ENCODE data around the gene IVNS1ABP. TPM values are rescaled to one million over a fixed set of nuclear protein-coding genes. Genes with fewer than 3 reads are reported as not detected.
A peak's percentile ranks its signal among the peaks of the same experiment; 100 is the strongest.

IVNS1ABP gene
- total and polyA plus RNA-seq, 2 of the 13 experiments (the other 11 are each of a cell fraction or from before 2014, with no cell fraction given): 49.1 to 51.7 TPM

- TF ChIP-seq ZNF83 (CRISPR knock-in tag; IDR thresholded peaks at IDR 0.05; ENCODE audit: borderline replicate concordance) (no peak), AGO1 (IDR thresholded peaks at IDR 0.05; ENCODE audit: low read depth, low read length, poor library complexity, severe bottlenecking) (no peak), PLRG1 (conservative IDR thresholded peaks at IDR 0.05) (no peak), ZNF441 (CRISPR knock-in tag; IDR thresholded peaks at IDR 0.05; ENCODE audit: borderline replicate concordance) (no peak; the same call in 1 of the 2 replicates), ZBTB20 (CRISPR knock-in tag; IDR thresholded peaks at IDR 0.05; ENCODE audit: borderline replicate concordance, low read depth) (no peak), SP1 (IDR thresholded peaks at IDR 0.05) (no peak), SP1 (CRISPR knock-in tag; IDR thresholded peaks at IDR 0.05) (no peak; the same call in 1 of the 2 replicates), ZNF431 (CRISPR knock-in tag; IDR thresholded peaks at IDR 0.05; ENCODE audit: borderline replicate concordance, low read depth) (no peak), ZNF318 (CRISPR knock-in tag; IDR thresholded peaks at IDR 0.05) (no peak), ZNF691 (CRISPR knock-in tag; IDR thresholded peaks at IDR 0.05; ENCODE audit: borderline replicate concordance, low read depth) (0 out of 2 replicates have a peak, but pooled peaks have one; percentile 54), DR1 (CRISPR knock-in tag; IDR thresholded peaks at IDR 0.05) (0 out of 2 replicates have a peak, but pooled peaks have one; percentile 15), ZNF782 (CRISPR knock-in tag; IDR thresholded peaks at IDR 0.05; ENCODE audit: borderline replicate concordance) (peak; percentile 30; the same call in 1 of the 2 replicates), KLF15 (CRISPR knock-in tag; IDR thresholded peaks at IDR 0.05; ENCODE audit: borderline replicate concordance) (no peak), RNF2 (conservative IDR thresholded peaks at IDR 0.05; ENCODE audit: low read depth) (no peak), TEAD3 (CRISPR knock-in tag; optimal IDR thresholded peaks at IDR 0.05; ENCODE audit: borderline replicate concordance) (no peak), BRCA1 (CRISPR knock-in tag; IDR thresholded peaks at IDR 0.05) (no peak), RAD51 (IDR thresholded peaks at IDR 0.05; ENCODE audit: borderline replicate concordance) (no peak), RFXAP (CRISPR knock-in tag; IDR thresholded peaks at IDR 0.05; ENCODE audit: borderline replicate concordance) (0 out of 2 replicates have a peak, but pooled peaks have one; percentile 12)
Observed at GRCh38 chr1:185316163-185317033, 645 bp downstream of the IVNS1ABP start (continued).

Data from HepG2 (cell line).